Measurements from ENCODE around the gene MAML2.

DNA sequence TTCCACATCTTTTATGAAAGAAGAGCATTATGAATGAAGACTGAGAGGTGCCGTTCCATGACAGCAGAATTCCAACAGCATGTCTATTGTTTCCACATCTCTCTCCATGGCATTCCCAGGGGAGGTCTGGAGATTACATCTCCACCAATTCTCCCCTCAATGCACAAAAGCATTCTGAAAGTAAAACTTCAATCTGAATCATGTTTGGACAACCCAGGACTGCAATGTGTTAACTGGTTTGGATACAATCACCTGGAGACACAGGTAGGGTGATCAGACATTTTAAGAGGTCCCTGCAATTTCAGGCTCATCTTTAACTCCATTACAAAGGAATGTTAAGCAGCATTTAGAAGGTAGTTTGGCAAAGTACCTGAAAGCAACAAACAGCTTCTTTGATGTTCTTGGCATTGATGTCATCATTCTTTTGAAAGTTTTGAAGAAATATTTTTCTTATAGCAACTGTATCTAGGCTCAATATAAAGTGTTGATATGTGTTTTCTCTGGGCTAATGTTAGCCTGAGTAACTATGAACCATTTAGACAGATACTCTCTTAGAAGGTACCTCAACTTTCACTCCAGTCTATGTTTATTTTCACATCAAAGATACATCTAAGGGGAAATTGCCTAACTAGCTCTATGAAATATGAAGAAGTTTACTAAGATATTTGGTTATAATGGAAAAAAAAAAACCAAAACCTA is 237.6 kb downstream of the MAML2 start:
- TF ChIP-seq, protein P1, sequence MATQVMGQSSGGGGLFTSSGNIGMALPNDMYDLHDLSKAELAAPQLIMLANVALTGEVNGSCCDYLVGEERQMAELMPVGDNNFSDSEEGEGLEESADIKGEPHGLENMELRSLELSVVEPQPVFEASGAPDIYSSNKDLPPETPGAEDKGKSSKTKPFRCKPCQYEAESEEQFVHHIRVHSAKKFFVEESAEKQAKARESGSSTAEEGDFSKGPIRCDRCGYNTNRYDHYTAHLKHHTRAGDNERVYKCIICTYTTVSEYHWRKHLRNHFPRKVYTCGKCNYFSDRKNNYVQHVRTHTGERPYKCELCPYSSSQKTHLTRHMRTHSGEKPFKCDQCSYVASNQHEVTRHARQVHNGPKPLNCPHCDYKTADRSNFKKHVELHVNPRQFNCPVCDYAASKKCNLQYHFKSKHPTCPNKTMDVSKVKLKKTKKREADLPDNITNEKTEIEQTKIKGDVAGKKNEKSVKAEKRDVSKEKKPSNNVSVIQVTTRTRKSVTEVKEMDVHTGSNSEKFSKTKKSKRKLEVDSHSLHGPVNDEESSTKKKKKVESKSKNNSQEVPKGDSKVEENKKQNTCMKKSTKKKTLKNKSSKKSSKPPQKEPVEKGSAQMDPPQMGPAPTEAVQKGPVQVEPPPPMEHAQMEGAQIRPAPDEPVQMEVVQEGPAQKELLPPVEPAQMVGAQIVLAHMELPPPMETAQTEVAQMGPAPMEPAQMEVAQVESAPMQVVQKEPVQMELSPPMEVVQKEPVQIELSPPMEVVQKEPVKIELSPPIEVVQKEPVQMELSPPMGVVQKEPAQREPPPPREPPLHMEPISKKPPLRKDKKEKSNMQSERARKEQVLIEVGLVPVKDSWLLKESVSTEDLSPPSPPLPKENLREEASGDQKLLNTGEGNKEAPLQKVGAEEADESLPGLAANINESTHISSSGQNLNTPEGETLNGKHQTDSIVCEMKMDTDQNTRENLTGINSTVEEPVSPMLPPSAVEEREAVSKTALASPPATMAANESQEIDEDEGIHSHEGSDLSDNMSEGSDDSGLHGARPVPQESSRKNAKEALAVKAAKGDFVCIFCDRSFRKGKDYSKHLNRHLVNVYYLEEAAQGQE (IDR thresholded peaks at IDR 0.05; ENCODE audit: insufficient read depth in 1 of 2, low read depth in 2 of 2, low read length in 1 of 2), result no peak
- TF ChIP-seq POLR2AphosphoS5 (IDR thresholded peaks at IDR 0.05; ENCODE audit: low read depth, low read length) (no peak), SIN3A (IDR thresholded peaks at IDR 0.05; ENCODE audit: borderline replicate concordance, insufficient read depth, low read depth, low read length) (no peak)
- TF ChIP-seq, protein P2, sequence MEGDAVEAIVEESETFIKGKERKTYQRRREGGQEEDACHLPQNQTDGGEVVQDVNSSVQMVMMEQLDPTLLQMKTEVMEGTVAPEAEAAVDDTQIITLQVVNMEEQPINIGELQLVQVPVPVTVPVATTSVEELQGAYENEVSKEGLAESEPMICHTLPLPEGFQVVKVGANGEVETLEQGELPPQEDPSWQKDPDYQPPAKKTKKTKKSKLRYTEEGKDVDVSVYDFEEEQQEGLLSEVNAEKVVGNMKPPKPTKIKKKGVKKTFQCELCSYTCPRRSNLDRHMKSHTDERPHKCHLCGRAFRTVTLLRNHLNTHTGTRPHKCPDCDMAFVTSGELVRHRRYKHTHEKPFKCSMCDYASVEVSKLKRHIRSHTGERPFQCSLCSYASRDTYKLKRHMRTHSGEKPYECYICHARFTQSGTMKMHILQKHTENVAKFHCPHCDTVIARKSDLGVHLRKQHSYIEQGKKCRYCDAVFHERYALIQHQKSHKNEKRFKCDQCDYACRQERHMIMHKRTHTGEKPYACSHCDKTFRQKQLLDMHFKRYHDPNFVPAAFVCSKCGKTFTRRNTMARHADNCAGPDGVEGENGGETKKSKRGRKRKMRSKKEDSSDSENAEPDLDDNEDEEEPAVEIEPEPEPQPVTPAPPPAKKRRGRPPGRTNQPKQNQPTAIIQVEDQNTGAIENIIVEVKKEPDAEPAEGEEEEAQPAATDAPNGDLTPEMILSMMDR (IDR thresholded peaks at IDR 0.05), result no peak

All from Panc1 (cell line).